NCI-H748 (cell line): ENCODE measurements around the gene ARHGAP35.
"Not testable (repeated sequence)": the region's sequence is repeated elsewhere in the genome, so short reads cannot be mapped to it uniquely, and the experiment has no call there.

Experiments
- DNase-seq: peaks from one replicate; lab custom pipeline; 2025; ENCODE audit not compliant: unreplicated experiment; lab: John Stamatoyannopoulos, UW

Gene ARHGAP35

DNA sequence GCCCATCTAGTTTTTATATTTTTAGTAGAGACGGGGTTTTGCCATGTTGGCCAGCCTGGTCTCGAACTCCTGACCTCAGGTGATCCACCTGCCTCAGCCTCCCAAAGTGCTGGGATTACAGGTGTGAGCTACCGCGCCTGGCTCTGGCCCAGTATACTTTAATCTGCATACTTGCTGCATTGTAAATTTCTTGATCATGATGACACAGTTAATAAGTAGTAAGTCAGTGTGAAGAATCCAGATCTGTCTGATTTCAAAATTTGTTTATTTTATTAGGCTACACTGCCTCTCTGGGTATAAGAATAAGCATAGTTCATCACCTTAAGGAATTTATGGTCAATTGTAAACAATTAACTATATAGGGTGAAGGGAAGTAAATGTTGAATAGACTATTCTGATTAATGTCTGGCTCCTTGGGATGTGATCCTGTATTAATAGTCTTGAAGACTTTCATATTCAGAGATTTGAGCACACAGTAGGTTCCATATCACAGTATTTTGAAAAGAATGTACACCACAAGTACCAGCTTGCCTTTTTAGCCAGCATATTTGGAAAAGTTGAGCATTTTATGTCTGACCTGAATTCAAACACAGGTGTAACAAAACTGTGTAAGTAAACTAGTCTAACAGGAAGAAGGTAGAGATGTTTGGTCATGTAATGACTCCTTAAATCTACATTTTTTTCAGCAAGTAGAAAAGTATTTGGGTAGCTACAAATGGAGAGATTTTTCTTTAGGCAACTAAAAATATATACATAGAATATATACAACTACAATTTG is 7.4 kb downstream of the ARHGAP35 start:
- no peak for DNase-seq

DNA sequence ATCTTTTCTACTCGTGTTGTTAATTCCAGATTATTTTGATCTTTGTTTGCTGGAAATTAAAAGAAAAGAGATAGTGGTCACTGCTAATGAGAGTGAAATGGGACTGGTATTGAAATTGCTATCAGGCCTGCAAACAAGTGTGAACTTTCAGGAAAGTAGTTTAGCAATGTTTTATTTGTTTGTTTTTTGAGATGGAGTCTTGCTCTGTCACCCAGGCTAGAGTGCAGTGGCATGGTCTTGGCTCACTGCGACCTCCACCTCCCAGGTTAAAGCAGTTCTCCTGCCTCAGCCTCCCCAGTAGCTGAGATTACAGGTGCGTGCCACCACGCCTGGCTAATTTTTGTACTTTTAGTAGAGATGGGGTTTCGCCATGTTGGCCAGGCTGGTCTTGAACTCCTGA is 10.4 kb downstream of the ARHGAP35 start:
- not testable (repeated sequence) for DNase-seq

DNA sequence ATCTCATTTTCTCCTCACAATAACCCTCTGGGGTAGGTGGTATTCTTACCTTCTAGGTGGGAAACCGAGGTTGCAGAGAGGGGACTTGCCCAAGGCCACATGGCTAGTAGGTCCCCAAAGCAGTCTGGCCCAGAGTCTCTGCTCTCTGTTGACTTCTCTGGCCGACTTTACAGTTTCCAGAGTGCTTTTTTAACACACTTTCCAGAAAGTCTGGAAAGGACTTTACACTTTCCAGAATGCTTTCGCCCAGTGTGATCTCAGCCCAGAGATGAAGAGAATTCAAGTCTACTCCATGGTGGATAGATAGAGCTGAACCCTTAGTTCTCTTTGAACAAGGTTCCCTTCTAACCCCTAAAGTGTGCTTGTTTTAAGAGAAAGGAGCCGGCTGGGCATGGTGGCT is 12.2 kb downstream of the ARHGAP35 start:
- no peak for DNase-seq

DNA sequence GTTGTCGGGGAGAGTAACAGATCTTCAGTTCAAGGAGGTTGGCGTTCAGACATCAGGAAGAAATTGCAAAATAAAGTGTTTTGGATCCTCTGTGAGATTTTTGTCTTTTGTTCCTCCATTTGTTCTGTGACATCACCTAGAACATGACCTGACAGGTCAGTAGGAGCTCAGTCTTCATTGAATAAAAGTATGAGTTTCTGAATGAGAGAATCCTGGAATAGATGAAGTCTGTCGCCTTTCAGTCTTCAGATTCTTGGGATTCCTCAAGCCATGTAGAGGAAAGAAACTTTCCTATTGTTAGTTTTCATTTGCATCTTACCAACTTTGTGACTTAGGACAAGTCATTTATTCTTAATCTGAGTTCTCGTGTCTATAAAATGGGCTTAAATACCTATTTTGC is 14.4 kb downstream of the ARHGAP35 start:
- no peak for DNase-seq

DNA sequence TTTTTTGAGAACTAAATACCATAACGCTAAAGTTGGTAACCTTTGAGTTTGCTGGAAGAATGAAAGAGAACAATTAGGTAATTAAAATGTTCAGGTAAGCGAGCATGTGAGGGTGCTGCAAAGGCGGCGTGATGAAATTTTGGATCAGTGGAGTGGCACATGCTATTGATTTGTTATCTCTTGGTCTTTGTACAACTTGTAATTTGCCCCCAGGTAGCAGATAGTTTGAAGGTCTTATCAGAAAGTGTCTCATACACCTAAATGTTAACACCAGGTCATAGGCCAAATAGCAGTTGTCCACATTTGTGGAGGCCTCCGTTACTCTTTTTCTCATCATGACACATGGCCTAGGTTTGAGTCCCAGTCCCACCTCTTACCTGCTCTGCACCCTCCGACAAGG is 14.9 kb downstream of the ARHGAP35 start:
- DNase-seq: no peak

DNA sequence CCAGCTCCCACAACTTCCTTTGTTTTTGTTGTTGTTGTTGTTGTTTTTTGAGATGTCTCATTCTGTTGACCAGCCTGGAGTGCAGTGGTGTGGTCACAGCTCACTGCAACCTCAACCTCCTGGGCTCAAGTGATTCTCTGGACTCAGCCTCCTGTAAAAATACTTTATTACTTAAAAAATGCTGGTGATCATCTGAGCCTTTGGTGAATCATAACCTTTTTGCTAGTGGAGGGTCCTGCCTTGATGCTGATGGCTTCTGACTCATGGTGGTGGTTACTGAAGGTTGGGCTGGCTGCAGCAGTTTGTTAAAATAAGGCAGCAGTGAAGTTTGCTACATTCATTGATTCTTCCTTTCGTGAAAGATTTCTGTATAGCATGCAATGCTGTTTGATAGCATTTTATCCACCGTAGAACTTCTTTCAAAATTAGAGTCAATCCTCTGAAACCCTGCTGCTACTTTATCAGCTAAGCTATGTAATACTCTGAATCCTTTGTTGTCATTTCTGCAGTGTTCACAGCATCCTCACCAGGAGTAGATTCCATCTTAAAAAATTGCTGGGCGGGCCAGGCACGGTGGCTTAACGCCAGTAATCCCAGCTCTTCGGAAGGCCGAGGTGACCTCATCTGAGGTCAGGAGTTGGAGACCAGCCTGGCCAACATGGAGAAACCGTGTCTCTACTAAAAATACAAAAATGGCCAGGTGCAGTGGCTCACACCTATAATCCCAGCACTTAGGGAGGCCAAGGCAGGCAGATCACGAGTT is 18.0 kb downstream of the ARHGAP35 start:
- no peak for DNase-seq

DNA sequence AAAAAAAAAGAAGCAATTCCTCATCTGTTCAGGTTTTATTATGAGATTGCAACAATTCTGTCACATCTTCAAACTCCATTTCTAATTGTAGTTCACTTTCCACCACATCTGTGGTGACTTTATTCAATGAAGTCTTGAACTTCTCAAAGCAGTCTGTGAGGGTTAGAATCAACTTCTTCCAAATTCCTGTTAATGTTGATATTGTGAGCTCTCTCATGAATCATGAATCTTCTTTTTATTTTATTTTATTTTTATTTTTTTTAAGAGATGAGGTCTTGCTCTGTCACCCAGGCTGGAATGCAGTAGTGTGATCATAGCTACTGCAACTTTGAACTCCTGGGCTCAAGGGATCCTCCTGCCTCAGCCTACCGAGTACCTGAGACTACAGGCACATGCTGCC is 19.6 kb downstream of the ARHGAP35 start:
- DNase-seq: no peak

DNA sequence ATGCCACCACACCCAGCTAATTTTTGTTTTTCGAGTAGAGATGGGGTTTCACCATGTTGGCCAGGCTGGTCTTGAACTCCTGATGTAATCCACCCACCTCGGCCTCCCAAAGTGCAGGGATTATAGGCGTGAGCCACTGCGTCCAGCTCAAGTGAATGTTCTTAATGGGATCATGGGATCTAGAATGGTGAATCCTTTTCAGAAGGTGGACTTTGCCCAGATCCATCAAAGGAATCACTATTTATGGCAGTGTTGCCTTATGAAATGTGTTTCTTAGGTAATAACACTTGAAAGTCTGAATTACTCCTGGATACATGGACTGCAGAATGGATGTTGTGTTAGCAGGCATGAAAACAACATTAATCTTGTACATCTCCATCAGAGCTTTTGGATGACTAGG is 20.3 kb downstream of the ARHGAP35 start:
- no peak for DNase-seq

DNA sequence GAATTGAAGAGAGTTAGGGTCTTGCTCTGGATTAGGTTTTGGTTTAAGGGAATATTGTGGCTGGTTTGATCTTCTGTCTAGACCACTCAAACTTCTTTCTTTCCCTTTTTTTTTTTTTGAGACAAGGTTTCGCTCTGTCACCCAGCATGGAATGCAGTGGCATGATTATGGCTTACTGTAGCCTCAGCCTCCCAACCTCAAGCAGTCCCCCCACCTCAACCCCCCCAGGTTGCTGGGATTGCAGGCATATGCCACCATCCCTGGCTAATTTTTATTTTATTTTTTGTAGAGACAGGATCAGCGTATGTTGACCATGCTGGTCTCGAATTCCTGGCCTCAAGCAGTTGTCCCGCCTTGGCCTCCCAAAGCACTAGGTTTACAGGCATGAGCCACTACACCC is 21.2 kb downstream of the ARHGAP35 start:
- no peak for DNase-seq

DNA sequence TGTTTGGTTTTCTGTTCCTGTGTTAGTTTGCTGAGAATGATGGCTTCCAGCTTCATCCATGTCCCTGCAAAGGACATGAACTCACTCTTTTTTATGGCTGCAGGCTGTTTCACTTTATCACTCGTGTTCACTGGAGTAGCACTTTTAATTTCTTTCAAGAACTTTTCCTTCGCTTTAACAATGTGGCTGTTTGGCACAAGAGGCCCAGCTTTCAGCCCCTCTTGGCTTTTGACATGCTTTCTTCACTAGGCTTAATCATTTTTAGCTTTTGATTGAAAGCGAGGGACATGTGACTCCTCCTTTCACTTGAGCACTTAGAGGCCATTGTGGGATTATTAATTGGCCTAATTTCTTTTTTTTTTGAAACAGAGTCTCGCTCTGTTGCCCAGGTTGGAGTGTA is 22.0 kb downstream of the ARHGAP35 start:
- not testable (repeated sequence) for DNase-seq

DNA sequence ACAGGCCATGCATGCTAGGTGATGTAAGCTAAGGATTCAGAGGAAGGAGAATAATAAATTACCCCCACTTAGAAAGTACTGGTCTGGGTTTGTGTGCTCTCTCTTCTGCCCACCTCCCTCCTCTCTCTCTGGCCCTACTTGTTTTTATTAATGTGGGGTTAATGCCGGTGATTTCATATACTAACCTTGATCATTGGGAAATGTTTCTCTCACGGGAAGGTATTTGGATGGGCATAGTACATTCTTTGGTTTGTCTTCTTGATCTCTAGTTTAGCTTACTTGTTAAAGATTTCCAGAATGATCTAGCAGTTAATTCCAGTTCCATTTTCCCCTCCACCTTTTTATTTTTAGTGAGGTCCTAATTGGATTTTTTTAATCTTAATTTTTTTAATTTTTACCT is 24.6 kb downstream of the ARHGAP35 start:
- no peak for DNase-seq

DNA sequence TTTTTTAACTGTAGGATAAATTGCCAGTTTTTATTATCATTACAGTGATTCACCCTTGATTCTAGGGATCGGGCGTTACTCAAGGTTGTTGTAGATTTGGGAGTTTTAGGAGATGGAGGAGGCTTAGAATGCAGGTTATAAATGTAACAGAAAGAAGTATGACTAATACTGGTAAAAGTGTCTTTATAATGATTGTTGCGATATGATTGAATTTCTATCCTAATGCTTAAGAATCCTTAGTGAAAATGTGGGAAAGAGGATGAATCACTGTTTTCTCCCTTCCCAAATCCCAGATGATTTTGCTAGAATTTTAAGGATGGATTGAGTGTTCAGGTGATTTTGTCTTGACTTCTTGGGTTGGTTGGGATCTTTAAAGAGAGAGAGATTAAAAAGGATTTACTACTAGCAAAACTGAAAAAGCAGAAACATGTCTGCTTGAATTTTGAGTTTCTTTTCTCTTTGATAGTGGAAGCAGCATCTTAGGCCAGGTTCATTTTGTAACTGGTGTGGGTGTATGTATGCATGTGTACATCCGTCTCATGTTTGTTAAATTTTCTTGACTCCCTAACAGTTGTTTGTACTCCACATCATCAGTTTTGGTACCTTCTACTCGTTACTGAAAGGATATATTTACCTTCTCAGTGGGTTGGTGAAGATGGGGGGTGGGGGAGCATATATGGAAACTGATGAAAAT is 25.9 kb downstream of the ARHGAP35 start:
- DNase-seq: no peak

DNA sequence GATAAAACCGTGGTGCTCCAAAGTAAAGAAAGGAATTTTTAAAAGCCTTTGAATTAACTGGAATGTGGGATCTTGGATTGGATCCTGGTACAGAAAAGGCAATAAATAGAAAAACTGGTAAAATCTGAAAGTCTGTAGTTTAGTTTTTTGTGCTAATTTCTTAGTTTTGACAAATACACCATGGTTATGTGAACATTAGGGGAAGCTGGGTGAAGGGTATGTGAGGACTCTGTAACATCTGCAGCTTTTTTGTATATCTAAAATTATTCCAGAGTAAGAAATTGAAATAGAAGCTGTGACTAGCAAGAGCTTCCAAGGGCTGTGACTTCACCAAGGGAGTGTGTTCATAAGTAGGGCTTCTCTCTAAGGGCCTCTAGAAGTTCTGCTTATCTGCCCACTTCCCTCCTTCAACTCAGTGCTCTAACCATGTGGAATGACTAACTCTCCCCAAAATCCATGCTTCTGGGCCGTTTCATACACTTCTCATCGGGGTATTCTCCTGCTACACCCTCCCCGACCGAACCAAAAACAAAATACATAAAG is 26.5 kb downstream of the ARHGAP35 start:
- no peak for DNase-seq

DNA sequence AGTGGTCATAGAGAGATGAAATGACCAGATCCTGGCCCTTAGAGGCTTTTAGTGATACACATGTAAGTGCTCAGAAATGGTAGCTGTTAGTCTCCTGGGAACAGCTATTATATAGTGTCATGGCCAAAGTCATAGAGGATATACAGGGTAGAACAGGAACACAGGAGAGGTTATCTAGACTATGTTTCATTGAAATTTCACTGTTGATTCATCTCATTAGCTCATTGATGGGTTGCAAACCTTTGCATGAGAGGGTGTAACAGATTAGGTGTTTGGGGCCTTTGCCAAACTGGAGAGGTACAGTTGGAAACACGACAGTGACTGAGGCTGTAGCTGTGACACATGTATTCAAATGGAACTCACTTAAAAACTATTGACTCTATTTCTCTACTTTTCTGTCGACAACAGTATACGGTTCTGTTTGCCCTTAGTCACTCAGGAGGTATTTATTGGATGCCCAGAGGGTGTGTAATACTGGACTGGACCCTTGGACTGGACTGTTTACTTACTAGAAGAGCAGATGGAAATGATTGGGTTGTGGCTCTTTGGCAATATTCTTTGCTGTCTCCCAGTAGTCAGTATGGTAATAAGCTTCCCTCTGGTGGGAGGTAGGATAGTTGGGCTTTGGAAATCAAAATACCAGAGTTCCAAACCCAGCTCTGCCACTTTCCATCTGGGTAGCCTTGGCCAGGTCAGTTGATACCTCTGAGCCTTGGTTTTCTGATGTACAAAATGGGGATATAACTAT is 29.8 kb downstream of the ARHGAP35 start:
- DNase-seq: no peak

DNA sequence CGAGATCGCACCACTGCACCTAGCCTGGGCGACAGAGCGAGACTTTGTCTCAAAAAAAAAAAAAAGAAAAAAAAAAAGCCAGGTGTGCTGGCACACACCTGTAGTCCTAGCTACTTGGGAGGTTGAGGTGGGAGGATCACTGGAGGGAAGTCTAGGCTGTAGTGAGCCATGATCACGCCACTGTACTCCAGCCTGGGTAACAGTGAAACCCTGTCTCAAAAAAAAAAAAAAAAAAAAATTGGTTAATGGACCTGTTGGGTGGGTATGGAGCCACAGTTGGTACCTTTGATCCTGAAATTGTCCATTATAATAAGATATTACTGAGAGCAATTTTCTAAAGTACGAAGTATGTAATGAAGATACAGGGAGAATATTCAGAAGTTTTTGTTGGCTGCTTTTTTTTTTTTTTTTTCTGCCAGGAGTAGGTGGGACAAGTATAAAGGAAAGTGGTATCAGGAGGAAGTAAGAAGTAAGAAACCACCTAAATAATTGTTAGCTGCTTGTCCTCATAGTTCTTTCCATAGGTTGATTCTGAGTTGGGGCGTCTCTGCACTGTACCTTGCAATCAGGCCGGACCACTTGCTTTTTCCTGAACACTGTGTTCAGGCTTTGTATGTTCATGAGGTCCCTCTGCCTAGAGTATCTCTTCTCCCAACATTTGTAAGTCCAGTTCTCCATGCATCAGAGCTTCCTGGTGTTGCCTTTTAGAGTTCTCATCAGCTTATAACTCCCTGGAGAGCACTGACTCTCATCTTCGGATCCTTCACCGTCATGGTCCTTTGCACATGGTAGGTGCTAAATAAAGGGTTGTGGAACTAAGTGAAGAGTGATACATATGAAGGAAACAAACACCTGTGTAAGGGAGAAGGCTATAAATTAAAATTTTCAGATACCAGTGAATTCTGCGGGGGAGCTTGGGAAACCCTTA is 31.7 kb downstream of the ARHGAP35 start:
- no peak for DNase-seq

DNA sequence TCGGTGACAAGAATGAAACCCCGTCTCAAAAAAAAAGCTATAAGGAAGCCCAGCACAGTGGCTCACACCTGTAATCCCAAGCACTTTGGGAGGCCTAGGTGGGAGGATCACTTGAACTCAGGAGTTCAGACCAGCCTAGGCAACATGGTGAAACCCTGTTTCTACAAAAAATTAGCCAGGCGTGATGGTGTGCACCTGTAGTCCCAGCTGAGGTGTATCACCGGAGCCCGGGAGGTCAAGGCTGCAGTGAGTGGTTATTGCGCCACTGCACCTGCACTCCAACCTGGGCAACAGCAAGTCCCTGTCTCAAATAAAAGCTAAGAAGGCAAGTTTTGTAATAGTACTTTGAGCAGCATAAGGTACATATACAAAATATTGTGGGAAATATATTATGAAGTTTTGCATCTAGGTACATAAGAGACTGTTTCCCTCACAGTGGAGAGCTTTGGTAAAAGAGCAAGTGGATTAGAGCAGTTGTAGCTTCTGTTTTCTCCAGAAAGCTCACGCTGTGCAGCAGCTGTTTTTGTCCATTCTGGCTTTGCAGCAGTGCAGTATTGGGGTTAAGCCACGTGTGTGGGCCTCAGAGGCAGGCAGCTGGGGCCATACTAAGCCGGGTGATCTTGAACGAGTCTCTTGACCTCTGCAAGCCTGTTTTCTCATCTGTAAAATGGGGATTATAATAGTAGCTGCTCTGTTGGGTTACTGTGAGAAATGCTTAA is 35.4 kb downstream of the ARHGAP35 start:
- DNase-seq: no peak

DNA sequence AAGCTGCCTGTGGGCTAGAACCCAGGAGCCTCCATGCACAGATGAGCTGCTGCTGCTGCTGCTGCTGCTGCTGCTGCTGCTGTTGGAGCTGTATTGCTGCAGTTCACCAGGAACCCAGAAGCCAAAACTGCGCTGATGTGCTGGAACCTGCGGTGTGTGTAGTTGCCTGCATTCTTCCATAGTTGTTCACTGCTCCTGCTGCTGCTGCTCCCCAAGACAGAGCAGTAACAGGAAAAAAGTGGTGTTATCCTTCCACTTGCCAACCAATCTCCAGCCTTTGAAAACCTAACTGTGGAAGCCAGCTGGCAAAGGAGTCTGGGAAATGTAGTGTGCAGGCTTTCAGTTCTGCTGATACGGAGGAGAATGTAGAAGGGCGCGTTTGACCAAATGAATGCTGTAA is 37.9 kb downstream of the ARHGAP35 start:
- no peak for DNase-seq

DNA sequence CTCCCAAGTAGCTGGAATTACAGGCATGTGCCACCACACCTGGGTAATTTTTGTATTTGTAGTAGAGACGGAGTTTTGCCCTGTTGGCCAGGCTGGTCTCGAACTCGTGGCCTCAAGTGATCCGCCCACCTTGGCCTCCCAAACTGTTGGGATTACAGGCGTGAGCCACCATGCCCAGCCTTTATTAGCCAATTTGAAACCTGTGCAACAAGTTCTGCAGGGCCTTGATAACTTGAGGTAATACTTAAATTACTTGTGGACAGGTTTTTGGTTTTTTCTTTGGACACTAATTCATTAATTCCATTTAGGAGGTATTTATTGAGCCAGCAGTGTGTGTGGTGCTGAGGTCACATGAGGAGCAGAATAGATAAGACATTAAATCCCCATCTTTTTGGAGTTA is 39.5 kb downstream of the ARHGAP35 start:
- no peak for DNase-seq

DNA sequence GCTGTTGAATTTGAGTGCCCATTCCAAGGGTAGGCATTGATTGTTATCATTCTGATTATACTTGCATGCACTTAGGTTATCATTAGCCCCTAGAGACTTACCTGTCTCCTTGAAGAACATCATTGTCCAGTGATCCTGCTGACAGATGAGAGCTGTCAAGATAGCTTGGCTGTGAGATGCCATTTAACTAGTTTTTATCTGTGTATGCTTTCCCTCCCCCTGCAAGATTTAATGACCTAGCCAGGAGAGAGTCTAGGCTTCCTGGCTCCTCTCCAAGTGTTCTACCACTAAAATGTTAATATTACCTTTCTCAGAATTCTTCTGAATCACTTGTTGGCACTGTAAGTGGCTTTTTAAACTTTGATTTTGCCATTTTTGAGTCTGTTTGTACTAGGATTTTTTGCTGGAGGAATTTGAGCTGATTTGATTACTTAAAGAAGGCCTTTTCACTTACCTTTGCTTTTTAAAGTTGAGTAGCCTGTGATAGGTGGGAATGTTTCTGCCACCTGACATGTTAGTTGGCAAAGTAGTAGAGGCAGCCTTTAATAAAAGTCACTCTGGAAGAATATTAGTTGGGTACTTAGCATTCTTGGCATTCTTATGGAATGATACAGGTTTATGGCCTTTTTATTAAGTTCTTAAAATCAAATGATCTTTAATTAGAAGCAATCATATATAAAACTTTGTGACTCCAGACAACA is 41.1 kb downstream of the ARHGAP35 start:
- no peak for DNase-seq
